Measurements from ENCODE around the gene BRD1.

GRCh38 chr22:49825436-49825835, 2.2 kb downstream of the BRD1 start:
- TF ChIP-seq POLR2A (IDR thresholded peaks at IDR 0.05; ENCODE audit: low read depth, low read length) (no peak), POLR2AphosphoS5 (IDR thresholded peaks at IDR 0.05; ENCODE audit: low read depth, low read length) (no peak)

All from GM12892 (cell line).